ENCODE results near the gene EPRS1.

EPRS1 gene

GRCh38 chr1:220094016-220094911, 48.0 kb upstream of the EPRS1 start, which contains the start of gene IARS2:
Gene IARS2, plus strand, starts transcription at chr1:220094132. Its CDS starts 85 bp downstream, at chr1:220094217.
- Histone ChIP-seq H3K9me3 (ENCODE audit: control insufficient read depth, insufficient read depth, low read depth, low read length) (no peaks in the 10 kb centered on the region), H3K4me3 (ENCODE audit: low read depth, low read length) (peak within 1 kb of the TSS; percentile 85), H3K36me3 (ENCODE audit: control insufficient read depth in 2 of 2, insufficient read depth in 1 of 2, low read length in 2 of 2) (peaks cover 30 to 33% of the 10 kb centered on the region in 2 experiments), H3K4me1 (ENCODE audit: control insufficient read depth, insufficient read depth, low read length) (no peaks in the 10 kb centered on the region), H3K27ac (ENCODE audit: extremely low read depth, low read depth, low read length) (peak within 1 kb of the TSS; percentile 85)
- ChIA-PET CTCF (no interaction called here), POLR2A (interaction anchor here (0.6 kb wide), 1 partner anchor 19 kb away, joined by 4 read pairs; no protein-coding TSS in a partner anchor)
- no peak for TF ChIP-seq ZNF274 (IDR thresholded peaks at IDR 0.05; ENCODE audit: low read length)
- TF ChIP-seq ZNF274 (tag by site-specific recombination; IDR thresholded peaks at IDR 0.05; ENCODE audit: borderline replicate concordance) = no peak
- TF ChIP-seq ZNF843 (tag by site-specific recombination; IDR thresholded peaks at IDR 0.05) = no peak
- peak; percentile 73 for TF ChIP-seq SP3 (tag by site-specific recombination; IDR thresholded peaks at IDR 0.05)
- TF ChIP-seq, protein P1, sequence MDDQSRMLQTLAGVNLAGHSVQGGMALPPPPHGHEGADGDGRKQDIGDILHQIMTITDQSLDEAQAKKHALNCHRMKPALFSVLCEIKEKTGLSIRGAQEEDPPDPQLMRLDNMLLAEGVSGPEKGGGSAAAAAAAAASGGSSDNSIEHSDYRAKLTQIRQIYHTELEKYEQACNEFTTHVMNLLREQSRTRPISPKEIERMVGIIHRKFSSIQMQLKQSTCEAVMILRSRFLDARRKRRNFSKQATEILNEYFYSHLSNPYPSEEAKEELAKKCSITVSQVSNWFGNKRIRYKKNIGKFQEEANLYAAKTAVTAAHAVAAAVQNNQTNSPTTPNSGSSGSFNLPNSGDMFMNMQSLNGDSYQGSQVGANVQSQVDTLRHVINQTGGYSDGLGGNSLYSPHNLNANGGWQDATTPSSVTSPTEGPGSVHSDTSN (CRISPR knock-in tag; IDR thresholded peaks at IDR 0.05) = 0 out of 2 replicates have a peak, but pooled peaks have one; percentile 24
- TF ChIP-seq ZNF280C (tag by site-specific recombination; IDR thresholded peaks at IDR 0.05) = no peak
- no peak for TF ChIP-seq ZNF670 (tag by site-specific recombination; IDR thresholded peaks at IDR 0.05; ENCODE audit: low read depth)
- TF ChIP-seq ZNF514 (tag by site-specific recombination; IDR thresholded peaks at IDR 0.05) = no peak
- no peak for TF ChIP-seq MZF1 (tag by site-specific recombination; IDR thresholded peaks at IDR 0.05; ENCODE audit: borderline replicate concordance)
- no peak for TF ChIP-seq ZNF157 (tag by site-specific recombination; IDR thresholded peaks at IDR 0.05)
- TF ChIP-seq, protein P2, sequence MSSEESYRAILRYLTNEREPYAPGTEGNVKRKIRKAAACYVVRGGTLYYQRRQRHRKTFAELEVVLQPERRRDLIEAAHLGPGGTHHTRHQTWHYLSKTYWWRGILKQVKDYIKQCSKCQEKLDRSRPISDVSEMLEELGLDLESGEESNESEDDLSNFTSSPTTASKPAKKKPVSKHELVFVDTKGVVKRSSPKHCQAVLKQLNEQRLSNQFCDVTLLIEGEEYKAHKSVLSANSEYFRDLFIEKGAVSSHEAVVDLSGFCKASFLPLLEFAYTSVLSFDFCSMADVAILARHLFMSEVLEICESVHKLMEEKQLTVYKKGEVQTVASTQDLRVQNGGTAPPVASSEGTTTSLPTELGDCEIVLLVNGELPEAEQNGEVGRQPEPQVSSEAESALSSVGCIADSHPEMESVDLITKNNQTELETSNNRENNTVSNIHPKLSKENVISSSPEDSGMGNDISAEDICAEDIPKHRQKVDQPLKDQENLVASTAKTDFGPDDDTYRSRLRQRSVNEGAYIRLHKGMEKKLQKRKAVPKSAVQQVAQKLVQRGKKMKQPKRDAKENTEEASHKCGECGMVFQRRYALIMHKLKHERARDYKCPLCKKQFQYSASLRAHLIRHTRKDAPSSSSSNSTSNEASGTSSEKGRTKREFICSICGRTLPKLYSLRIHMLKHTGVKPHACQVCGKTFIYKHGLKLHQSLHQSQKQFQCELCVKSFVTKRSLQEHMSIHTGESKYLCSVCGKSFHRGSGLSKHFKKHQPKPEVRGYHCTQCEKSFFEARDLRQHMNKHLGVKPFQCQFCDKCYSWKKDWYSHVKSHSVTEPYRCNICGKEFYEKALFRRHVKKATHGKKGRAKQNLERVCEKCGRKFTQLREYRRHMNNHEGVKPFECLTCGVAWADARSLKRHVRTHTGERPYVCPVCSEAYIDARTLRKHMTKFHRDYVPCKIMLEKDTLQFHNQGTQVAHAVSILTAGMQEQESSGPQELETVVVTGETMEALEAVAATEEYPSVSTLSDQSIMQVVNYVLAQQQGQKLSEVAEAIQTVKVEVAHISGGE (tag by site-specific recombination; conservative IDR thresholded peaks at IDR 0.05; ENCODE audit: low read depth) = peak; percentile 95
- peak; percentile 92 for TF ChIP-seq HIC1 (tag by site-specific recombination; IDR thresholded peaks at IDR 0.05)
- no peak for TF ChIP-seq ZNF121 (tag by site-specific recombination; IDR thresholded peaks at IDR 0.05)
- no peak for TF ChIP-seq ZNF747 (tag by site-specific recombination; IDR thresholded peaks at IDR 0.05)
- 0 out of 2 replicates have a peak, but pooled peaks have one; percentile 28 for TF ChIP-seq ZSCAN16 (tag by site-specific recombination; IDR thresholded peaks at IDR 0.05)
- peak; percentile 93 for TF ChIP-seq GLIS2 (tag by site-specific recombination; IDR thresholded peaks at IDR 0.05)
- peak; percentile 83 for TF ChIP-seq ZBTB20 (tag by site-specific recombination; IDR thresholded peaks at IDR 0.05)
- peak; percentile 87 for TF ChIP-seq PATZ1 (tag by site-specific recombination; IDR thresholded peaks at IDR 0.05)
- peak; percentile 63; the same call in 1 of the 2 replicates for TF ChIP-seq KLF1 (tag by site-specific recombination; IDR thresholded peaks at IDR 0.05)
- TF ChIP-seq, protein P3, sequence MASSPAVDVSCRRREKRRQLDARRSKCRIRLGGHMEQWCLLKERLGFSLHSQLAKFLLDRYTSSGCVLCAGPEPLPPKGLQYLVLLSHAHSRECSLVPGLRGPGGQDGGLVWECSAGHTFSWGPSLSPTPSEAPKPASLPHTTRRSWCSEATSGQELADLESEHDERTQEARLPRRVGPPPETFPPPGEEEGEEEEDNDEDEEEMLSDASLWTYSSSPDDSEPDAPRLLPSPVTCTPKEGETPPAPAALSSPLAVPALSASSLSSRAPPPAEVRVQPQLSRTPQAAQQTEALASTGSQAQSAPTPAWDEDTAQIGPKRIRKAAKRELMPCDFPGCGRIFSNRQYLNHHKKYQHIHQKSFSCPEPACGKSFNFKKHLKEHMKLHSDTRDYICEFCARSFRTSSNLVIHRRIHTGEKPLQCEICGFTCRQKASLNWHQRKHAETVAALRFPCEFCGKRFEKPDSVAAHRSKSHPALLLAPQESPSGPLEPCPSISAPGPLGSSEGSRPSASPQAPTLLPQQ (tag by site-specific recombination; IDR thresholded peaks at IDR 0.05) = peak; percentile 76
- TF ChIP-seq ZNF335 (tag by site-specific recombination; conservative IDR thresholded peaks at IDR 0.05) = peak; percentile 98
- 0 out of 2 replicates have a peak, but pooled peaks have one; percentile 40 for TF ChIP-seq ZNF600 (tag by site-specific recombination; IDR thresholded peaks at IDR 0.05)
- TF ChIP-seq, protein P4, sequence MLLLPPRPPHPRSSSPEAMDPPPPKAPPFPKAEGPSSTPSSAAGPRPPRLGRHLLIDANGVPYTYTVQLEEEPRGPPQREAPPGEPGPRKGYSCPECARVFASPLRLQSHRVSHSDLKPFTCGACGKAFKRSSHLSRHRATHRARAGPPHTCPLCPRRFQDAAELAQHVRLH (tag by site-specific recombination; IDR thresholded peaks at IDR 0.05) = 0 out of 2 replicates have a peak, but pooled peaks have one; percentile 38
